Upper lobe of left lung (tissue), 6 donors: ENCODE data around the gene UGT1A4. TPM values are rescaled to one million over a fixed set of nuclear protein-coding genes. Genes with fewer than 3 reads are reported as not detected.

ENCODE experiments used
- ATAC-seq, 2 donors: fragments of 200-7000 bp; cut with Tn5 transposase; one replicate each; pipeline ENCODE4 v1.9.1; 2022; ENCODE audit warnings: mild to moderate bottlenecking in 2 of 2, moderate library complexity in 2 of 2; ENCODE audit not compliant: low FRiP score in 2 of 2
- DNase-seq, 2 donors: peaks; one replicate each; pipeline ENCODE4 v3.0.0-alpha.2; 2019 to 2020
- H3K27ac ChIP-seq, 4 donors: fragments of 200-600 bp; sonication (generic); one replicate each; pipeline ENCODE4 v1.5.1; 2016 to 2019
- H3K27me3 ChIP-seq, 4 donors: fragments of 200-600 bp; sonication (generic); one replicate each; pipeline ENCODE4 v1.5.1; 2017 to 2019
- H3K36me3 ChIP-seq, 4 donors: fragments of 200-600 bp; sonication (generic); one replicate each; pipeline ENCODE4 v1.5.1; 2016 to 2019
- H3K4me1 ChIP-seq, 4 donors: fragments of 200-600 bp; sonication (generic); one replicate each; pipeline ENCODE4 v1.5.1; 2018 to 2019
- H3K4me3 ChIP-seq, 4 donors: fragments of 200-600 bp; sonication (generic); one replicate each; pipeline ENCODE4 v1.5.1; 2017 to 2019; ENCODE audit warnings: mild to moderate bottlenecking in 2 of 4, moderate library complexity in 1 of 4
- H3K9me3 ChIP-seq, 4 donors: fragments of 200-600 bp; sonication (generic); one replicate each; pipeline ENCODE4 v1.5.1; 2018 to 2019
- CTCF ChIP-seq, 6 experiments: fragments of 450-650 bp in 4 of 6; fragments of 200-600 bp in 2 of 6; sonication (generic) in 2 of 6; IDR thresholded peaks; one replicate each; pipeline ENCODE4 v1.5.1; 2016 to 2019; ENCODE audit warnings: antibody characterized with exemption in 6 of 6
- EP300 ChIP-seq, 4 donors: sonication (generic); formaldehyde crosslinking; IDR thresholded peaks; one replicate each; pipeline ENCODE4 v1.5.1; 2017; ENCODE audit warnings: antibody characterized with exemption in 4 of 4, control low read depth in 2 of 4
- POLR2A ChIP-seq, 4 donors: fragments of 450-650 bp; IDR thresholded peaks; one replicate each; pipeline ENCODE4 v1.5.1; 2016 to 2017; ENCODE audit warnings: antibody characterized with exemption in 4 of 4, mild to moderate bottlenecking in 2 of 4
- POLR2AphosphoS5 ChIP-seq, 2 donors: sonication (generic); formaldehyde crosslinking; IDR thresholded peaks; one replicate each; pipeline ENCODE4 v1.5.1; 2017; ENCODE audit warnings: antibody characterized with exemption in 2 of 2
- WGBS, 2 donors: methylation state at CpG; one replicate each; pipeline ENCODE4 v1.1.5; 2017 to 2018; 5-methylcytosine and 5-hydroxymethylcytosine counted together
- total RNA-seq, 6 donors: library from RNA; depleted of rRNA in 4 of 6; stranded (reverse); fragments of >200 nt in 4 of 6; gene quantifications; one replicate each; pipeline versions ENCODE4 v1.1.0 to v1.2.1, GENCODE V29; 2016 to 2021
- donor health status: DM: no; HTN: no; CAD: no; lungs with moderate emphysema.
- donor health status: DM: no; HTN: yes; CAD: no; lungs with severe emphysema.

Gene UGT1A4
- total RNA-seq, 6 donors from 2014 or later = 0.14 to 0.69 (median 0.27) TPM; not detected in 2

DNA sequence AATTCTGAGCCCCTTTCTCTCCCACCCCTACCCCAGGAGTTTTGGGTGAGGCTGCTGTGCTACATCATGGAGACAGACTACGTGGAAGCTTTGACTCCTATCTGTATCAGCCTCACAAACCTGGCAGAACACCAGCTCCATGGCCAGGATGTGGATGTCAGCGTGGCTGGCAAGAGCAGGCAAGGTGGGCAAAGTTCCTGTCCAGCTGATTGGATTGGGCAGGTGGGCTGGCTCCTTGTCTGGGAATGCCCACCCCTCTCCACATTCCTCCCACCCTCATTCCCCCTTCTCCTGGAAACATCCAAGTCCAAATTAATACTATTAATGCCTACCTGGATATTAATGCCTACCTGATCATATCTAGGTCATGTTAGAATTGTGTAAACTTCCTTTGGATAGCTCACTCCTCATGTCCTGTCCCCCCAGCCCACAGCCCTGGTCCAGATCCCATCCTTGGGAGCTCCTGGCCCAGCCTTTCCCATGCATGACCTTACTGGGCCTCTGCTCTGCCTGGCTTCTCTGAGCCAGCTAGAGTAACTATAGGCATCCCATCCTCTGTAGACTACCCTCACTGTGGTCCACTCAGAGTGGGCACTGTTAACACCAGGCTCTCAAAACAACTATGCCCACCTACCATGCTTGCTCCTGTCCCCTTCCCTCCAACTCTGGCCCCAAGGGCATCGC, 83.7 kb downstream of the UGT1A4 start:
- ATAC-seq (no peak), DNase-seq (no peak)
- no peak overlapping the region for H3K4me3 ChIP-seq
- WGBS, 2 donors = 61 to 81% methylated on average over 3 of the region's 3 CpGs
- H3K9me3 ChIP-seq = no peaks in the 10 kb centered on the region
- TF ChIP-seq CTCF (IDR thresholded peaks at IDR 0.05) (no peak), POLR2AphosphoS5 (IDR thresholded peaks at IDR 0.05) (no peak), EP300 (IDR thresholded peaks at IDR 0.05) (no peak), POLR2A (IDR thresholded peaks at IDR 0.05) (no peak)
- no peak overlapping the region for H3K27ac ChIP-seq
- H3K36me3 ChIP-seq = no peaks in the 10 kb centered on the region
- H3K27me3 ChIP-seq = no peaks in the 10 kb centered on the region
- no peaks in the 10 kb centered on the region for H3K4me1 ChIP-seq

- no peak for TF ChIP-seq CTCF (IDR thresholded peaks at IDR 0.05)
- TF ChIP-seq EP300 (IDR thresholded peaks at IDR 0.05) = no peak
- no peak for TF ChIP-seq POLR2A (IDR thresholded peaks at IDR 0.05)
- TF ChIP-seq POLR2AphosphoS5 (IDR thresholded peaks at IDR 0.05) = no peak
- 58 to 80% methylated on average over 1 to 2 of the region's 2 CpGs for WGBS, 2 donors
- no peak for ATAC-seq
Measured at GRCh38 chr2:233803292-233803911, 84.9 kb downstream of the UGT1A4 start.

GRCh38 chr2:233803994-233804393, 85.5 kb downstream of the UGT1A4 start:
- WGBS, 2 donors = 67 to 80% methylated on average over 1 to 8 of the region's 8 CpGs
- Histone ChIP-seq H3K4me3 (no peak overlapping the region), H3K27ac (no peak overlapping the region), H3K4me1 (no peaks in the 10 kb centered on the region), H3K9me3 (no peaks in the 10 kb centered on the region), H3K36me3 (no peaks in the 10 kb centered on the region), H3K27me3 (no peaks in the 10 kb centered on the region)
- no peak for ATAC-seq
- peak in 1 of 2 donors; percentile 15 for DNase-seq
- TF ChIP-seq POLR2A (IDR thresholded peaks at IDR 0.05) (no peak), EP300 (IDR thresholded peaks at IDR 0.05) (no peak), CTCF (IDR thresholded peaks at IDR 0.05) (no peak), POLR2AphosphoS5 (IDR thresholded peaks at IDR 0.05) (no peak)

More at GRCh38 chr2:233803292-233803911, 84.9 kb downstream of the UGT1A4 start:
- Histone ChIP-seq H3K36me3 (no peaks in the 10 kb centered on the region), H3K27me3 (no peaks in the 10 kb centered on the region), H3K4me1 (no peaks in the 10 kb centered on the region), H3K27ac (no peak overlapping the region), H3K4me3 (no peak overlapping the region), H3K9me3 (no peaks in the 10 kb centered on the region)
- DNase-seq = no peak

GRCh38 chr2:233807215-233807865, 88.8 kb downstream of the UGT1A4 start:
- ATAC-seq (no peak), DNase-seq (peak in 1 of 2 donors; percentile 14)
- no peaks in the 10 kb centered on the region for H3K36me3 ChIP-seq
- H3K4me3 ChIP-seq = no peak overlapping the region
- no peaks in the 10 kb centered on the region for H3K4me1 ChIP-seq
- no peak overlapping the region for H3K27ac ChIP-seq
- H3K27me3 ChIP-seq = no peaks in the 10 kb centered on the region
- no peak for TF ChIP-seq EP300 (IDR thresholded peaks at IDR 0.05)
- TF ChIP-seq POLR2A (IDR thresholded peaks at IDR 0.05) = no peak
- TF ChIP-seq CTCF (IDR thresholded peaks at IDR 0.05) = no peak
- TF ChIP-seq POLR2AphosphoS5 (IDR thresholded peaks at IDR 0.05) = no peak
- H3K9me3 ChIP-seq = no peaks in the 10 kb centered on the region
- WGBS, 2 donors = 67 to 69% methylated on average over 11 of the region's 12 CpGs
